Measurements from ENCODE around the gene EDAR.

Gene EDAR

DNA sequence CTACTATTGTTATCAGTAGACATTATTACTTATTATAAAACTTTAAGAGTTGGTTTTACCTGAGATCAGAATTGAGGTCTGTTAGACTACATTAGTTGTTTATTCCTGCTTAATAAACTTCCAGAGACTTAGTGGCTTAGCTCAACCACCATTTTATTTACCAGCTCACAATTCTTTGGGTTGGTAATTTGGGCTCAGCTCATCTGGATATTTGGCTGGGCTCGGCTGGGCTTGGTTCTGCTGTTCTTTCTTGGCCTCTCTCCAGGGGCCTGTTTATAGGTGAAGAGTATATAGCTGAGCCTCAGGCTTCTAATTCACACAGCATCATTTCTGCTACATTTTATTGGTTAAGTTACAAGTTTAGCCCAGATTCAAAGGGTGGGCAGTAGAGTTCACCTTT lies 134.5 kb downstream of the EDAR start:
- no peak for DNase-seq (ENCODE audit: low read depth in 2 of 2)

DNA sequence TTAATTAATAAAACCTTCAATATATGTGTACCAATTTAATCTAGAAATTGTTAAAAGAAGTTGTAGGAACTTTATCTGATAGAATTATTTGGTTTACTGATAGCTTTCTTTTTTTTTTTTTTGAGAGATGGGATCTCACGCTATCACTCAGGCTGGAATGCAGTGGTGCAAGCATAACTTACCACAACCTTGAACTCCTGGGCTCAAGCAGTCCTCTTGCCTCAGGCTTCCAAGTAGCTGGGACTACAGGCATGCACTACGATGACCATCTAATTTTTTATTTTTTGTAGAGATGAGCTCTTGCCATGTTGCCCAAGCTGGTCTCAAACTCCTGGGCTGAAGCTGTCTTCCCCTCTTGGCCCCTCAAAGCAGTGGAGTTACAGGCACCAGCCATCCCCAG lies 135.6 kb downstream of the EDAR start:
- no peak for DNase-seq (ENCODE audit: low read depth in 2 of 2)

GRCh38 chr2:108852375-108852774 lies 136.6 kb downstream of the EDAR start:
- DNase-seq (ENCODE audit: low read depth in 2 of 2): no peak

DNA sequence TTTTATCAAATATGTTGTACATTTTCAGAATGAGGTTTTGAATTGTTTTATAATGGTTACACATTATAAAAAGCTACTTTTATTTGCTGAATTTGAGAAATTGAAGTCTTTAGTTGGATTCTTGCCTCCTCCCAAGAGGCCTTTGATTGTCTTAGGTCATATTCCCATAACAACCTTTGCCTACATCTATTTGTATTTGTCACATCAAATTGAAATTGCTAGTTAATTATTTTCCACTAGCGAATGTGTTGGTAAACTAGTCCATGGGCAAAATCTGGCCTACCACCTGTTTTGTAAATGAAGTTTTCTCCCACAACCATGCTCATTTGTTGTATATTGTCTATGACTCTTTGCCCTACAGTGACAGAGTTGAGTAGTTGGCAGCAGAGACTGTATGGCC lies 142.0 kb downstream of the EDAR start:
- no peak for DNase-seq (ENCODE audit: low read depth in 2 of 2)

DNA sequence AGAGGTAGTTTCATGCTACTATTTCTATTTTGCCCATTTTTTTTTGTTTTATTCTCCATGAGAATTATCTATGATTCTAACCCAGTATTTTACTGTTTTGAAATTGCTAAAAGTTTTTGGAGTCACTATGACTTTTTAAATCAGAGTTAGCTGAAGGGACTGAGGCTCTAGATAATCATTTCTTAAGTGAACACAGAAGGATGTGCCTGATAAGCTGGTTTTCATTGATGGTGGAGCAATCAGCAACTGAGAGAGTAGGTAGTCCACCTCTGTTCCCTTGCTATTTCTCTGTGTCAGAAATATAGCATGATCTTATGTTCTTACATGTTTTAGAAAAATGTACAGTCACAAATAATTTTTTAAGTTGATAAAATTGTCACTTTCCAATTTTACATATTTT lies 143.1 kb downstream of the EDAR start:
- DNase-seq (ENCODE audit: low read depth in 2 of 2): no peak
